T-helper 2 cell treated with Interferon-gamma antibody and Interleukin-4, amounts not matched to agents 5 μg/mL and 100 μg/mL, for 36 hours (primary cell): Measurements from ENCODE around the gene OR14I1.

ENCODE experiments used
- DNase-seq: peaks from one replicate; pipeline ENCODE4 v3.0.0; 2021; ENCODE audit warnings: low spot score
- H3K27ac Mint-ChIP-seq: one replicate; pipeline ENCODE4 v1.8.0; 2021; ENCODE audit warnings: mild to moderate bottlenecking, mixed read lengths
- H3K27me3 Mint-ChIP-seq: one replicate; pipeline ENCODE4 v1.8.0; 2021; ENCODE audit warnings: low read depth, mixed read lengths
- H3K36me3 Mint-ChIP-seq: one replicate; pipeline ENCODE4 v1.8.0; 2021; ENCODE audit warnings: low read depth, mixed read lengths
- H3K4me1 Mint-ChIP-seq: one replicate; pipeline ENCODE4 v1.8.0; 2021; ENCODE audit warnings: low read depth, mixed read lengths
- H3K4me3 Mint-ChIP-seq: one replicate; pipeline ENCODE4 v1.8.0; 2022; ENCODE audit warnings: mild to moderate bottlenecking, moderate library complexity, mixed read lengths
- H3K9me3 Mint-ChIP-seq: one replicate; pipeline ENCODE4 v1.8.0; 2021; ENCODE audit warnings: mixed read lengths

The OR14I1 gene

GRCh38 chr1:248702714-248703113 is at the start of gene OR14I1:
Gene OR14I1 (minus strand): TSS chr1:248702766.
- Mint-ChIP-seq H3K27me3 (no peaks in the 10 kb centered on the region), H3K36me3 (no peaks in the 10 kb centered on the region), H3K9me3 (no peaks in the 10 kb centered on the region), H3K4me3 (no peak within 1 kb of the TSS), H3K27ac (no peak within 1 kb of the TSS), H3K4me1 (no peaks in the 10 kb centered on the region)
- no peak for DNase-seq

- H3K27ac Mint-ChIP-seq = no peak overlapping the region
- H3K4me3 Mint-ChIP-seq = no peak overlapping the region
- H3K4me1 Mint-ChIP-seq = peaks cover 2% of the 10 kb centered on the region
- H3K9me3 Mint-ChIP-seq = no peaks in the 10 kb centered on the region
- H3K27me3 Mint-ChIP-seq = no peaks in the 10 kb centered on the region
- no peaks in the 10 kb centered on the region for H3K36me3 Mint-ChIP-seq
- no peak for DNase-seq
Measured at GRCh38 chr1:248751635-248752034, 49.1 kb upstream of the OR14I1 start.

GRCh38 chr1:248751142-248751541 is 48.6 kb upstream of the OR14I1 start:
- no peak for DNase-seq
- no peaks in the 10 kb centered on the region for H3K27me3 Mint-ChIP-seq
- no peaks in the 10 kb centered on the region for H3K9me3 Mint-ChIP-seq
- no peak overlapping the region for H3K4me3 Mint-ChIP-seq
- no peak overlapping the region for H3K27ac Mint-ChIP-seq
- H3K36me3 Mint-ChIP-seq = no peaks in the 10 kb centered on the region
- H3K4me1 Mint-ChIP-seq = peaks cover 2% of the 10 kb centered on the region

- Mint-ChIP-seq H3K27ac (no peak overlapping the region), H3K36me3 (no peaks in the 10 kb centered on the region), H3K27me3 (no peaks in the 10 kb centered on the region), H3K9me3 (no peaks in the 10 kb centered on the region), H3K4me1 (peaks cover 2% of the 10 kb centered on the region), H3K4me3 (no peak overlapping the region)
- DNase-seq = no peak
Measured at GRCh38 chr1:248750496-248750895, 47.9 kb upstream of the OR14I1 start.

GRCh38 chr1:248748211-248748610 is 45.6 kb upstream of the OR14I1 start:
- H3K36me3 Mint-ChIP-seq = no peaks in the 10 kb centered on the region

GRCh38 chr1:248740876-248741275 is 38.3 kb upstream of the OR14I1 start:
- H3K9me3 Mint-ChIP-seq = no peaks in the 10 kb centered on the region
- H3K27ac Mint-ChIP-seq = no peak overlapping the region
- H3K4me1 Mint-ChIP-seq = no peaks in the 10 kb centered on the region
- no peak for DNase-seq
- no peaks in the 10 kb centered on the region for H3K36me3 Mint-ChIP-seq
- H3K4me3 Mint-ChIP-seq = no peak overlapping the region
- no peaks in the 10 kb centered on the region for H3K27me3 Mint-ChIP-seq

More at GRCh38 chr1:248748211-248748610, 45.6 kb upstream of the OR14I1 start:
- DNase-seq = no peak
- peaks cover 2% of the 10 kb centered on the region for H3K4me1 Mint-ChIP-seq
- H3K4me3 Mint-ChIP-seq = no peak overlapping the region
- H3K27me3 Mint-ChIP-seq = no peaks in the 10 kb centered on the region
- H3K9me3 Mint-ChIP-seq = no peaks in the 10 kb centered on the region
- no peak overlapping the region for H3K27ac Mint-ChIP-seq

- Mint-ChIP-seq H3K27ac (no peak overlapping the region), H3K4me1 (no peaks in the 10 kb centered on the region), H3K4me3 (no peak overlapping the region), H3K9me3 (peaks cover 3% of the 10 kb centered on the region), H3K36me3 (no peaks in the 10 kb centered on the region), H3K27me3 (no peaks in the 10 kb centered on the region)
- DNase-seq = no peak
Measured at GRCh38 chr1:248739572-248740205, 37.1 kb upstream of the OR14I1 start.

- Mint-ChIP-seq H3K27ac (no peak overlapping the region), H3K27me3 (no peaks in the 10 kb centered on the region)
Measured at GRCh38 chr1:248737457-248737856, 34.9 kb upstream of the OR14I1 start.

GRCh38 chr1:248736977-248737376 is 34.4 kb upstream of the OR14I1 start:
- peaks cover 3% of the 10 kb centered on the region for H3K9me3 Mint-ChIP-seq
- H3K4me3 Mint-ChIP-seq = no peak overlapping the region
- H3K36me3 Mint-ChIP-seq = no peaks in the 10 kb centered on the region
- H3K27ac Mint-ChIP-seq = no peak overlapping the region
- no peaks in the 10 kb centered on the region for H3K27me3 Mint-ChIP-seq
- no peak for DNase-seq
- no peaks in the 10 kb centered on the region for H3K4me1 Mint-ChIP-seq

More at GRCh38 chr1:248737457-248737856, 34.9 kb upstream of the OR14I1 start:
- H3K4me1 Mint-ChIP-seq = no peaks in the 10 kb centered on the region
- H3K4me3 Mint-ChIP-seq = no peak overlapping the region
- peaks cover 3% of the 10 kb centered on the region for H3K9me3 Mint-ChIP-seq
- H3K36me3 Mint-ChIP-seq = no peaks in the 10 kb centered on the region
- DNase-seq = no peak

- Mint-ChIP-seq H3K27me3 (no peaks in the 10 kb centered on the region), H3K9me3 (peaks cover 3% of the 10 kb centered on the region), H3K36me3 (no peaks in the 10 kb centered on the region), H3K27ac (no peak overlapping the region), H3K4me3 (no peak overlapping the region), H3K4me1 (no peaks in the 10 kb centered on the region)
- DNase-seq = no peak
Measured at GRCh38 chr1:248733566-248733965, 31.0 kb upstream of the OR14I1 start.

- H3K27me3 Mint-ChIP-seq = no peaks in the 10 kb centered on the region
- no peak for DNase-seq
- H3K36me3 Mint-ChIP-seq = no peaks in the 10 kb centered on the region
- peaks cover 3% of the 10 kb centered on the region for H3K9me3 Mint-ChIP-seq
- H3K4me3 Mint-ChIP-seq = no peak overlapping the region
- no peaks in the 10 kb centered on the region for H3K4me1 Mint-ChIP-seq
- H3K27ac Mint-ChIP-seq = no peak overlapping the region
Measured at GRCh38 chr1:248730507-248731335, 28.2 kb upstream of the OR14I1 start.

- H3K27me3 Mint-ChIP-seq = no peaks in the 10 kb centered on the region
- no peaks in the 10 kb centered on the region for H3K4me1 Mint-ChIP-seq
Measured at GRCh38 chr1:248714248-248714647, 11.7 kb upstream of the OR14I1 start.

GRCh38 chr1:248710305-248710900 is 7.8 kb upstream of the OR14I1 start:
- no peak overlapping the region for H3K27ac Mint-ChIP-seq

More at GRCh38 chr1:248714248-248714647, 11.7 kb upstream of the OR14I1 start:
- no peak for DNase-seq
- Mint-ChIP-seq H3K4me3 (no peak overlapping the region), H3K9me3 (peaks cover 11% of the 10 kb centered on the region), H3K27ac (no peak overlapping the region), H3K36me3 (no peaks in the 10 kb centered on the region)

GRCh38 chr1:248704606-248705005 is 2.0 kb upstream of the OR14I1 start:
- H3K27me3 Mint-ChIP-seq = no peaks in the 10 kb centered on the region
- no peaks in the 10 kb centered on the region for H3K36me3 Mint-ChIP-seq
- H3K4me3 Mint-ChIP-seq = no peak overlapping the region
- no peak overlapping the region for H3K27ac Mint-ChIP-seq
- H3K9me3 Mint-ChIP-seq = no peaks in the 10 kb centered on the region
- no peaks in the 10 kb centered on the region for H3K4me1 Mint-ChIP-seq
- DNase-seq = no peak

More at GRCh38 chr1:248710305-248710900, 7.8 kb upstream of the OR14I1 start:
- H3K36me3 Mint-ChIP-seq = no peaks in the 10 kb centered on the region
- no peaks in the 10 kb centered on the region for H3K4me1 Mint-ChIP-seq
- peaks cover 11% of the 10 kb centered on the region for H3K9me3 Mint-ChIP-seq
- H3K27me3 Mint-ChIP-seq = no peaks in the 10 kb centered on the region
- no peak for DNase-seq
- no peak overlapping the region for H3K4me3 Mint-ChIP-seq
